Caco-2 (cell line): ENCODE data around the gene RAB3C. TPM values are rescaled to one million over a fixed set of nuclear protein-coding genes. Genes with fewer than 3 reads are reported as not detected.

Experiments
- BruUV-seq: library from RNA; stranded (reverse); fragments of 400-500 nt; replicated peaks from 2 replicates; lab custom pipeline; 2021; lab: Mats Ljungman, UMichigan
- CTCF ChIA-PET: fragments of 300-600 bp; sonication (Branson Sonifier 250); formaldehyde crosslinking; loops from one replicate; lab custom pipeline; 2022; ENCODE audit warnings: antibody characterized with exemption; lab: Charles Lee
- POLR2A ChIA-PET: fragments of 300-600 bp; sonication (Branson Sonifier 250); formaldehyde crosslinking; loops from one replicate; lab custom pipeline; 2022; ENCODE audit warnings: antibody characterized with exemption; lab: Charles Lee
- DNase-seq, 2 experiments: peaks; one replicate each; pipeline versions ENCODE4 v3.0.0 to v3.0.0-alpha.2; 2020 to 2022
- H3K27me3 ChIP-seq: replicated peaks from 2 replicates; pipeline ENCODE4 v1.6.0; 2011; ENCODE audit warnings: low read length; ENCODE audit not compliant: control insufficient read depth, insufficient read depth
- H3K36me3 ChIP-seq: 2 replicates; pipeline ENCODE4 v1.5.1; 2011; ENCODE audit warnings: low read length; ENCODE audit not compliant: control insufficient read depth, insufficient read depth
- H3K4me1 ChIP-seq: fragments of 250-450 bp; sonication (Bioruptor Pico); 2 replicates; pipeline ENCODE4 v1.5.1; 2020; ENCODE audit warnings: mild to moderate bottlenecking
- H3K4me3 ChIP-seq: 2 replicates; pipeline ENCODE4 v1.5.1; 2011; ENCODE audit warnings: low read depth, mild to moderate bottlenecking, control low read depth, low read length
- H3K9me3 ChIP-seq: fragments of 250-450 bp; sonication (Bioruptor Pico); 2 replicates; pipeline ENCODE4 v1.5.1; 2020; ENCODE audit warnings: mild to moderate bottlenecking, moderate library complexity
- H3K27ac Mint-ChIP-seq: one replicate; pipeline ENCODE4 v1.8.0; 2022; ENCODE audit warnings: mixed read lengths; ENCODE audit not compliant: unreplicated experiment
- H3K27me3 Mint-ChIP-seq: one replicate; pipeline ENCODE4 v1.8.0; 2022; ENCODE audit warnings: mixed read lengths; ENCODE audit not compliant: insufficient read depth, unreplicated experiment
- H3K36me3 Mint-ChIP-seq: one replicate; pipeline ENCODE4 v1.8.0; 2022; ENCODE audit warnings: mild to moderate bottlenecking, mixed read lengths; ENCODE audit not compliant: insufficient read depth, unreplicated experiment
- H3K4me1 Mint-ChIP-seq: one replicate; pipeline ENCODE4 v1.8.0; 2022; ENCODE audit warnings: low read depth, mixed read lengths; ENCODE audit not compliant: unreplicated experiment
- H3K4me3 Mint-ChIP-seq: one replicate; pipeline ENCODE4 v1.8.0; 2022; ENCODE audit warnings: mild to moderate bottlenecking, moderate library complexity, mixed read lengths; ENCODE audit not compliant: unreplicated experiment
- H3K9me3 Mint-ChIP-seq: one replicate; pipeline ENCODE4 v1.8.0; 2022; ENCODE audit warnings: mixed read lengths; ENCODE audit not compliant: unreplicated experiment
- intact Hi-C: fragments of 100-400 bp; cut with micrococcal nuclease; formaldehyde crosslinking; loops from one replicate; pipeline ENCODE4 v1.10.0; 2022; ENCODE audit not compliant: unreplicated experiment
- total RNA-seq: library from RNA; stranded (reverse); gene quantifications from 2 replicates; pipeline ENCODE4 v1.2.3, GENCODE V29; 2022
- TF ChIP-seq, protein P1 (sequence below), 2 experiments: fragments of 200-600 bp in 1 of 2; IDR thresholded peaks; 1 replicate in 1 of 2; 2 replicates in 1 of 2; pipeline versions ENCODE4 v1.5.1 to v1.8.0; 2011 to 2022; ENCODE audit warnings: antibody characterized with exemption in 1 of 2, control low read depth in 1 of 2, inconsistent platforms in 1 of 2, low read depth in 1 of 2, low read length in 1 of 2, mild to moderate bottlenecking in 1 of 2, moderate library complexity in 1 of 2; ENCODE audit not compliant: insufficient read depth in 1 of 2, severe bottlenecking in 1 of 2, unreplicated experiment in 1 of 2

Gene RAB3C
- total RNA-seq, 1 experiment from 2014 or later = not detected

- intact Hi-C loops = no loop called here
- H3K27me3 ChIP-seq = no peaks in the 10 kb centered on the region
- H3K36me3 ChIP-seq = no peaks in the 10 kb centered on the region
- Mint-ChIP-seq H3K27ac (no peak overlapping the region), H3K9me3 (peaks cover 36% of the 10 kb centered on the region), H3K4me1 (peaks cover 10% of the 10 kb centered on the region), H3K36me3 (no peaks in the 10 kb centered on the region), H3K4me3 (no peak overlapping the region), H3K27me3 (peaks cover 3% of the 10 kb centered on the region)
- no peak for DNase-seq
- CTCF ChIA-PET = no interaction called here
- H3K4me1 ChIP-seq = no peaks in the 10 kb centered on the region
- TF ChIP-seq, protein P1, sequence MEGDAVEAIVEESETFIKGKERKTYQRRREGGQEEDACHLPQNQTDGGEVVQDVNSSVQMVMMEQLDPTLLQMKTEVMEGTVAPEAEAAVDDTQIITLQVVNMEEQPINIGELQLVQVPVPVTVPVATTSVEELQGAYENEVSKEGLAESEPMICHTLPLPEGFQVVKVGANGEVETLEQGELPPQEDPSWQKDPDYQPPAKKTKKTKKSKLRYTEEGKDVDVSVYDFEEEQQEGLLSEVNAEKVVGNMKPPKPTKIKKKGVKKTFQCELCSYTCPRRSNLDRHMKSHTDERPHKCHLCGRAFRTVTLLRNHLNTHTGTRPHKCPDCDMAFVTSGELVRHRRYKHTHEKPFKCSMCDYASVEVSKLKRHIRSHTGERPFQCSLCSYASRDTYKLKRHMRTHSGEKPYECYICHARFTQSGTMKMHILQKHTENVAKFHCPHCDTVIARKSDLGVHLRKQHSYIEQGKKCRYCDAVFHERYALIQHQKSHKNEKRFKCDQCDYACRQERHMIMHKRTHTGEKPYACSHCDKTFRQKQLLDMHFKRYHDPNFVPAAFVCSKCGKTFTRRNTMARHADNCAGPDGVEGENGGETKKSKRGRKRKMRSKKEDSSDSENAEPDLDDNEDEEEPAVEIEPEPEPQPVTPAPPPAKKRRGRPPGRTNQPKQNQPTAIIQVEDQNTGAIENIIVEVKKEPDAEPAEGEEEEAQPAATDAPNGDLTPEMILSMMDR (IDR thresholded peaks at IDR 0.05; ENCODE audit: insufficient read depth in 1 of 2, low read depth in 1 of 2, low read length in 1 of 2, severe bottlenecking in 1 of 2, unreplicated experiment in 1 of 2) = no peak
- POLR2A ChIA-PET = no interaction called here
- H3K4me3 ChIP-seq = no peak overlapping the region
- no peaks in the 10 kb centered on the region for H3K9me3 ChIP-seq
- BruUV-seq = no TSS peak
Measured at GRCh38 chr5:58606064-58606463, 23.2 kb downstream of the RAB3C start.

DNA sequence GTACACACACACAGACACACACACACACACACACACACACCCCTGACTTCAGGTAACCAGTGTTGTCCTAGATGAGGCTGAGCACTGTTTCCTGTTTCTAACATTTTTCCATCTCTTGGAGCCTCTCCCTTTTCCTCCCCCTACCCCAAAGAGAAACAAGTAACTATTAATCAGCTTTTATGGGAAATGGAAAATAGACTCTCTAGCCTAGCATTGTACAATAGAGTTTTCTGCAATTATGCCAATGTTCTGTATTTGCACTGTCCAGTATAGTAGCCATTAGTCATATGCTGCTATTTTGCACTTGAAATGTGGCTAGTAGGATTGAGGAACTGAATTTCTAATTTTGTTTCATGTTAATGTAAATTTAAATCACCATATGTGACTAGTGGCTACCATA, 33.1 kb downstream of the RAB3C start:
- no peak overlapping the region for H3K4me3 Mint-ChIP-seq
- H3K36me3 ChIP-seq = no peaks in the 10 kb centered on the region
- no TSS peak for BruUV-seq
- no peak for DNase-seq
- no peaks in the 10 kb centered on the region for H3K27me3 Mint-ChIP-seq
- no peaks in the 10 kb centered on the region for H3K4me1 Mint-ChIP-seq
- H3K9me3 ChIP-seq = no peaks in the 10 kb centered on the region
- CTCF ChIA-PET = no interaction called here
- POLR2A ChIA-PET = no interaction called here
- intact Hi-C loops = no loop called here
- H3K27me3 ChIP-seq = no peaks in the 10 kb centered on the region
- no peaks in the 10 kb centered on the region for H3K4me1 ChIP-seq
- no peak overlapping the region for H3K27ac Mint-ChIP-seq
- H3K36me3 Mint-ChIP-seq = no peaks in the 10 kb centered on the region
- H3K4me3 ChIP-seq = no peak overlapping the region
- no peaks in the 10 kb centered on the region for H3K9me3 Mint-ChIP-seq
- TF ChIP-seq, protein P1 (IDR thresholded peaks at IDR 0.05; ENCODE audit: insufficient read depth in 1 of 2, low read depth in 1 of 2, low read length in 1 of 2, severe bottlenecking in 1 of 2, unreplicated experiment in 1 of 2) = no peak

- CTCF ChIA-PET = no interaction called here
Measured at GRCh38 chr5:58617241-58617640, 34.4 kb downstream of the RAB3C start.

More at GRCh38 chr5:58617241-58617640, 34.4 kb downstream of the RAB3C start:
- Histone ChIP-seq H3K36me3 (no peaks in the 10 kb centered on the region), H3K9me3 (no peaks in the 10 kb centered on the region), H3K27me3 (no peaks in the 10 kb centered on the region), H3K4me1 (no peaks in the 10 kb centered on the region), H3K4me3 (no peak overlapping the region)
- Mint-ChIP-seq H3K27me3 (no peaks in the 10 kb centered on the region), H3K36me3 (no peaks in the 10 kb centered on the region), H3K4me3 (no peak overlapping the region), H3K9me3 (no peaks in the 10 kb centered on the region), H3K4me1 (no peaks in the 10 kb centered on the region), H3K27ac (no peak overlapping the region)
- no TSS peak for BruUV-seq
- TF ChIP-seq, protein P1 (IDR thresholded peaks at IDR 0.05; ENCODE audit: insufficient read depth in 1 of 2, low read depth in 1 of 2, low read length in 1 of 2, severe bottlenecking in 1 of 2, unreplicated experiment in 1 of 2) = no peak
- no peak for DNase-seq
- intact Hi-C loops = no loop called here
- POLR2A ChIA-PET = no interaction called here
